GM18508 (cell line): ENCODE data around the gene MUC2.

Experiments
- ATAC-seq: cut with Tn5 transposase; IDR thresholded peaks from one replicate; pipeline ENCODE4 v1.9.1; 2021; ENCODE audit warnings: moderate number of reproducible peaks; ENCODE audit not compliant: insufficient read depth, unreplicated experiment

MUC2 gene

DNA sequence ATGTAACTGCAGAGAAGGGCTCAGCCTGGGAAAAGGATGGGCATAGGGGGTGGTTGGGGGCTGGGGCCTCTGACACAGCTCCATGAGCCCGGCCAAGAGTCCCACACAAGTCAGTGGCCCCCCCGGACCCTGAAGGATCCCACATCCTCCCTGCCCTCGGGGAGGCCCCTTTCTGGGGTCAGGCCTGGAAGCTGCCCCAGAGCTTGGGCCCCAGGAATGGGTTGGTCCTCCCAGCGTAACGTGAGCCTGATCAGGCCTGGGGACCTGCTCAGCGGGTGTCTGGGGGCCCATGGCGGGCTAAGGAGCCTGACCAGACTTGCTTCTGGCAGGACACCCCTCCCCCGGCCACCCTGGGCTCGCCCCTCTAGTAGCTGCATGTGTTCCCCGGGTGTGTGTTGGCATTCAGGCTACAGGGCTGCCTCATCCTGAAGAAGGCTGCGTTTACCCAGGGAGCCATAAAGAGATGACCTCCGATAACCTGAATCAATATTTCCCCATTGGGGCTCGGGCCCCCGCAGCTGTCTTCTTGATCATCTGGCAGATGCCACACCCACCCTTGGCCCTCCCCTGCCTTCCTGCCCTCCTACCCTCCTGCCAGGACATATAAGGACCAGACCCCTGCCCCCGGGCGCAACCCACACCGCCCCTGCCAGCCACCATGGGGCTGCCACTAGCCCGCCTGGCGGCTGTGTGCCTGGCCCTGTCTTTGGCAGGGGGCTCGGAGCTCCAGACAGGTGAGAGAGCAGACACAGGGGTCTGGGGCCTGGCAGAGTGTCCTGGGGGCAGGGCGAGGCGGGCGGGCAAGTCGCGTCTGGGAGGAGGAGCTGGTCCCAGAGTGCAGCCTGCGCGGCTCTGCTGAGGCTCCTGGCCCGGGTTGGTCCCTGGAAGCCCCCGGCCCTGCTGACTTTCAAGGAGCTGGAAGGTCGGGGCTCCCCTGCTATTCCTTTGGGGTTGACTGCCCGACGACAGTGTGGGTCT, at the start of gene MUC2:
Gene MUC2, plus strand, starts transcription at position 631 of the 978 bp plus-strand sequence.
- no peak for ATAC-seq

DNA sequence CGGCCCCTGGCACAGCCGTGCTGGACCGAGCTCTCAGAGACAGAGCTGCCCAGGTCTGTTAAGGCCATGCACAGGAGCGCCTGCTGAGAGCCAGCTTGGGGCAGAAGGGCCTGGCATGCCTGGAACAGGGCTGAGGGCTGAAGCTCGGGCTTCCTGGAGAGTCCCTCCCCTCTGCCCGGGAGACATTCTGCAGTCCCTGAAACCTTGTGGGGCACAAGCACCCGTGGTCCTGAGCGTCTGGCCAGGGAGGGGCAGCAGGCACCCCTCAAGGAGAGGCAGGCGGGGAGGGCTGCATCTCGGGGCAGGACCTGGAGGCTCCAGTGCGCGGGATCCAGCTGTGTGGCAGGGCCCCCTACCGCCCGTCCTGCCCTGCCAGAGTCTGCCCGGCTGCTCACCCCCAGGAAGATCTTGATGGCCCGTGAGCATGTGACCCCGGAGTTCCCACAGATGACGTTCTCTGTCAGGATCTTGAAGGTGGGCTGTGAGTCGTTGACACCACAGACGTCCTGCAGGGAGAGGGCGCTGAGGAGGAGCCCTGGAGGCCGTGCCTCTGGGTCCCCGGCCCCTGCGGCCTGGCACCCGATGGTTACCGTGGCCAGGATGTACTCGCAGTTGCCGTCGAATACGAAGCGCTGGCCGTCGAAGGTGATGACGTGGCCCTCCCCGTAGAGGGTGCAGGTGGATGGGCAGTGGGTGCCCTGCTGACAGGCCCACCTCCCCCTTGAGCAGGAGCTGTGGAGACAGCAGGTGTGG, 49.1 kb upstream of the MUC2 start:
- no peak for ATAC-seq

DNA sequence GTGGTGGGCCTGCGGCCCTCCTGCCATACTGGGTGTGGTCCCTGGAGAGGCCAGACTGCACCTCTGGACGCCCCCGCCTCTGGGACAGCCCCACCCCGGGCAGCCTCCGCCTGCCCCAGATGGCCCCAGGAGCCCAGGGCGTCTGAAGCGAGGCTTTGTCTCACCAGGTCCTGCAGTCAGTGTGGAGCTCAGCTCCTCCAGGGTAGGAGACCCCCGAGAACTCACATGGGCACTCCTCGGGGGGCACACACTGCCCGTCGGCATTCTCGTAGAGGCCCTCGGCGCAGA, 48.6 kb upstream of the MUC2 start:
- no peak for ATAC-seq

- no peak for ATAC-seq
Measured at GRCh38 chr11:1026641-1027482, 47.8 kb upstream of the MUC2 start.

- ATAC-seq: no peak
Measured at GRCh38 chr11:1027483-1028290, 47.0 kb upstream of the MUC2 start.

DNA sequence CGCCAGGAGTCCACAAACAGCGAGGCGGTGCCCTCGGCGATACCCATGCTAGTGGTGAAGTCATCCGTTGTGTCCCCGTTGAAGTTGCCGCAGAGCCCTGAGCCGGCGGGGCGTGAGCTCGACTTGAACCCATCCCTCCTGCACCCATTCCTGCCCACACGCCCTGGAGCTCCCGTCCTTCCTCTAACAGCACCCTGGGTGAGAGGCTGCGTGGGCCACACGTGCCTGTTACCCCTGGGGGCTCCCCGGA, 46.5 kb upstream of the MUC2 start:
- no peak for ATAC-seq

GRCh38 chr11:1028616-1029015, 46.1 kb upstream of the MUC2 start:
- no peak for ATAC-seq

- ATAC-seq: no peak
Measured at GRCh38 chr11:1029051-1029450, 45.6 kb upstream of the MUC2 start.

DNA sequence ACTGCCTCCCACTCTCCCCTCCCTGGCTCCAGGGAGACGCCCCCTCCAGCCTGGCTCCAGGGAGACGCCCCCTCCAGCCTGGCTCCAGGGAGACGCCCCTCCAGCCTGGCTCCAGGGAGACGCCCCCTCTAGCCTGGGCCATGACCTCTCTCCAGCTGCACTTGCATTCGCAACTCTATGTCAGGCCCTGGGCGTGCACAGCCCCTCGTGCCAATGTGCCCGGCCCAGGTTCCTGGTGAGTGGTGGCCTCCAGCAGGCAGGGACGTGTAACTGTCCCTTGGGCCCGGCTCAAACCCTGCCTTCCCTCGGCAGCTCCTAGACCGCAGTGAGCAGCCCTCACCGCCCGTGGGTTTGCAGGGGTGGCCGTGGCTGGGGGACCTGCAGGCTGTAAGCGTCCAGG, 45.0 kb upstream of the MUC2 start:
- no peak for ATAC-seq

- ATAC-seq: no peak
Measured at GRCh38 chr11:1030086-1030485, 44.6 kb upstream of the MUC2 start.

GRCh38 chr11:1030556-1030955, 44.1 kb upstream of the MUC2 start:
- ATAC-seq: no peak

GRCh38 chr11:1031121-1031899, 43.4 kb upstream of the MUC2 start:
- no peak for ATAC-seq

- ATAC-seq: no peak
Measured at GRCh38 chr11:1032310-1032891, 42.3 kb upstream of the MUC2 start.

DNA sequence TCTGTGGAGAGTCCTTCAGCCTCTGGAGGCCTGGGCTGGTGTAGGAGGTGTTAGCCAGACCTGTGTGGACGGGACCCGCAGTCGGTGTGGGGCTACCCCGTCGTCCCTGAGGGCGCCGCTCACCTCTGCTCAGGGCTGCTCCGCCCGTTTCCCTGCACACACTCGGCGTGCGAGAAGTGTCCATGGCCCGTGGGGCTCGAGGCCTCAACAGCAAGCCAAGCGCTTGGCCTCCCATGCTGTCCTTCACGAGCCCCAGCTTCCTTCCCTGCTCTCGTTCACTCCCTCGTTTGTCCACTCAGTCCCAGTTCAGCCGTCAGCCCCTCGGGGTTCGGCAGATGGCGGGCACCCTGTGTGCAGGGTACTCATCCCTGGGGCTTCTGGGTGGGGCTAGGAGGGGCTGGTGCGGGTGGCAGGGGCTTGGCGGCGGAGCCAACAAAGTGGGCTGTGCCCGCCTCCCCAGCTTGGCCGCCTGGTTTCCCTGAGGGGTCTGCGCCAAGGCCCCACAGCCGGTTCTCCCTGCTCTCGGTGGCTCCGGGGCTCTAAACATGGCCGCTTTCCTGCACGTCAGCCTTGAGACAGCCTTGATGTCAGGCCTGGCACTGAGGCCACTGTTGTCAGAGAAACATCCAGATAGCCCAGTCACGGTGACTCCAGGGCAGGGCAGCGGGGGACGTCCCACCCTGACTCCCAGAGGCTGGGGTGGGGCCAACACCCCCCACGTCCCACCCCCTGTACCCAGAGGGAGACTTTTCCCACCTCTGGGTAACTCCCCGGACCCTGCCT, 41.5 kb upstream of the MUC2 start:
- ATAC-seq: no peak

DNA sequence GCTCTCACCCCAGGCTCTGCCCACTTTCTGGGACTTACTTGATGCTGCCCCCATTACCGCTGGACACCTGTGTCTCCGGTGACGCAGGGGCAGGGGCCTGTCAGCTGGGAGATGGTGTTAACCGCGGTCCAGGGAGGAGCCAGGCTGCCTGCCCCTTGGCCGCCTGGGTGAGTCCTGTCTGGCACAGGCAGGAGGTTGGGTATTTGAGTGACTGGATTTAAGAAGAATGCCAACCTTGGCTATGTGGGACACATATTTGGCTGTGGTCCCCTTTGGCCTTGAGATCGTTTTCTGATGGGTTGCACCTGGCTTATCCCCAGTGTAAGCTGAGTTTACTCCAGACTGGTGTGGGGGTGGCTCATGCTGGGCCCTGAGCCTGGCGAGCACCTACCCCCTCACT, 40.7 kb upstream of the MUC2 start:
- no peak for ATAC-seq

DNA sequence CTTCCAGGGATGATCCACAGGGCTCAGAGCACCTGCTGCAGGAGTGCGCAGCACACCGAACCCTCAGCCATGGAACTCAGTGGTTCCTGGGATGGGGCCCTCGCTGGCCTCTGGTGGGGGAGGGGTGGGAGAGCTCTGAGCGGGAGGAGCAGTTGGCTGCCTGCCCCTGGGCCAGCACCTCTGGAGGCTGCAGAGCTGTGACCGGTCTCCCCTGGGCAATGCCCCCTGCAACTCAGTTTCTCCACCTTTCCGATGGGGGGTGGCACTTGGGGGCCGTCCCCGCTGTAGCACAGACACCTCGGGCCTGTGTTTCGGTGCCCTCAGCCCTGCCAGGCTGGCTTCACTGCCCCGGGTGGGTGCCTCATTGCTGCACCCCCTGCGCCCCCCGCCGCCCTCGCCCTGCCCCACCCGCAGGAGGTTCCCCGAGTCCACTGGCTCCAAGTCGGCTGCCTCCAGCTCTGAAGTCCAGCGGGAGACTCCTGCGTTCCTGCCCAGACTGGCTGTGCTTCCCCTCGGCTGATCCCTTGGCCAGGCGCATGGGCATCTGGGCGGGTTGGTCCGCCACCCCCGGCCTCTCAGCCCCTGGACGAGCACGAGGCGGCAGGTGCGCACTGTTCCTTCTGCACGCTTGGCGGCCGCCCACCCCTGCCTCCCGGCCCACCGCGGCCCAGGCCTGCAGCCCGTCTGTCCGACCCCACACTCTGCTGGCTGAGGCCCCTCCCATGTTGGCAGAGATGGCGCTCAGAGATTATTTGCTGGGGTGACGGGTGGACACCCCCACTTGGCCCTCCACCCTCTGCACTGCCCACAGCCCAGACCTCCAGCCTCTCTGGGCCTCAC, 40.0 kb upstream of the MUC2 start:
- no peak for ATAC-seq

DNA sequence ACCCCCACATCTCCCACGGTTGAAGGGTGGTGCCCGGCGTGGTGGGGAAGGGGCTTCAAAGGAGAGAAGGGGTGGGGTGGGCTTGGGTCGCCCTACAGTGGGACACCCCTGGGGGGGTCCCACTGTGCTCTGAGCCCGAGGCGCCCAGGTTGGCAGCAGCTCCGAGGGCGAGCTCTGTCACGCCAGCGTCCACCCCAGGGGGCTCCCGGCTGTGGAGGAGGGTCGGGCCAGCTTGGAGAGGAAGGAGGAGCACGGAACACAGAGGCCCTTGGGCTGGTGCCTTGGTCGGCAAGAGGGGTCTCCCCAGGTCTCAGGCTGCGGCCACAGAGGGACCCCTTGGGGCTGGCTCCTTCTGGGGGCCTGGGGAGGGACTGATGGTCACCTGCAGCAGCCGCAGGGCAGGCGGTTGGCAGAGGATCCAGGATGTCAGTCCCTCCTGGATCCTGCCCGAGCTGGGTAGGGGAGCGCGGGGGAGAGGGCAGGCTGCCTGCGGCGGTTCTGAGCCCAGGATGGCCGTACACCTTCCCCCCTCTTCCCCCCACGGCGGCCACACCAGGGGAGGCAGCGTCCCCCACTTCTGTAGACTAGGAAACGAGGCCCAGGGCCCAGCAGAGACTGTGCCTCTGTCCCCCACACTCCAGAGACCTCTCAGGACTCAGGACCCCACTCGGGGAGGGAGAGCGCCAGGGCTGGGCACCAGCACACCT, 38.9 kb upstream of the MUC2 start:
- no peak for ATAC-seq
